Esophagus muscularis mucosa (tissue), 3 donors: ENCODE results near the gene OTUD6A.

Experiments
- POLR2AphosphoS5 ChIP-seq, 2 donors: sonication (generic); formaldehyde crosslinking; IDR thresholded peaks; one replicate each; pipeline ENCODE4 v1.6.1; 2017; ENCODE audit warnings: antibody characterized with exemption in 2 of 2
- TF ChIP-seq, protein P1 (sequence below), 3 experiments: fragments of 200-600 bp in 2 of 3; fragments of 450-650 bp in 1 of 3; sonication (generic) in 2 of 3; IDR thresholded peaks; one replicate each; pipeline ENCODE4 v1.5.1; 2017 to 2019; ENCODE audit warnings: antibody characterized with exemption in 3 of 3, mild to moderate bottlenecking in 2 of 3, moderate library complexity in 1 of 3

DNA sequence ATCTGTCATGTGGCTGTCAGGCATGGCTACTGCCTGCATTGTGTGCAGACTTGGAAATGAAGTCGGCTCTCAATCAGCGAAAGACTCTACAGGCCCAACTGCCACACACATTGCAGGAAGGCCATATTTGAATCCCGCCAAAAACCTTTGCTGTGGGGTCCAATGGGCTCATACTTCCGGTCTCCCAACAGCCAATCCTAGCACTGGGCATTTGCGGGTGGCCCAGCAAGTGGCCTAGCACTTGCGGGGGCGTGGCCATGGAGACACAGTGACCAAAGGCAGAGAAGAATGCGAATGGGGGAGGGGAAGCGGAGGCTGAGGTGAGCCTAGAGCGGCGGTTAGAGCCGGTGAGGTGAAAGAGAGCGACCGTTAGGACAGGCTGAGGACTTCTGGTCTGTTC, at the start of gene OTUD6A:
- TF ChIP-seq, protein P1, sequence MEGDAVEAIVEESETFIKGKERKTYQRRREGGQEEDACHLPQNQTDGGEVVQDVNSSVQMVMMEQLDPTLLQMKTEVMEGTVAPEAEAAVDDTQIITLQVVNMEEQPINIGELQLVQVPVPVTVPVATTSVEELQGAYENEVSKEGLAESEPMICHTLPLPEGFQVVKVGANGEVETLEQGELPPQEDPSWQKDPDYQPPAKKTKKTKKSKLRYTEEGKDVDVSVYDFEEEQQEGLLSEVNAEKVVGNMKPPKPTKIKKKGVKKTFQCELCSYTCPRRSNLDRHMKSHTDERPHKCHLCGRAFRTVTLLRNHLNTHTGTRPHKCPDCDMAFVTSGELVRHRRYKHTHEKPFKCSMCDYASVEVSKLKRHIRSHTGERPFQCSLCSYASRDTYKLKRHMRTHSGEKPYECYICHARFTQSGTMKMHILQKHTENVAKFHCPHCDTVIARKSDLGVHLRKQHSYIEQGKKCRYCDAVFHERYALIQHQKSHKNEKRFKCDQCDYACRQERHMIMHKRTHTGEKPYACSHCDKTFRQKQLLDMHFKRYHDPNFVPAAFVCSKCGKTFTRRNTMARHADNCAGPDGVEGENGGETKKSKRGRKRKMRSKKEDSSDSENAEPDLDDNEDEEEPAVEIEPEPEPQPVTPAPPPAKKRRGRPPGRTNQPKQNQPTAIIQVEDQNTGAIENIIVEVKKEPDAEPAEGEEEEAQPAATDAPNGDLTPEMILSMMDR (IDR thresholded peaks at IDR 0.05): no peak
- TF ChIP-seq POLR2AphosphoS5 (IDR thresholded peaks at IDR 0.05): no peak
